Uterus (tissue), 4 donors: ENCODE results near the gene RGS14. TPM values are rescaled to one million over a fixed set of nuclear protein-coding genes. Genes with fewer than 3 reads are reported as not detected.

ENCODE experiments used
- DNase-seq, 2 donors: peaks; one replicate each; pipeline ENCODE4 v3.0.0-alpha.2; 2019 to 2020
- H3K27ac ChIP-seq, 2 donors: fragments of 200-600 bp; sonication (generic); 1 replicate in 1 of 2; 2 replicates in 1 of 2; pipeline ENCODE4 v1.5.1; 2016 to 2018
- H3K27me3 ChIP-seq, 2 donors: fragments of 200-600 bp; sonication (generic); one replicate each; pipeline ENCODE4 v1.5.1; 2018 to 2019; ENCODE audit warnings: control low read depth in 1 of 2
- H3K36me3 ChIP-seq, 2 donors: fragments of 200-600 bp; sonication (generic); one replicate each; pipeline ENCODE4 v1.5.1; 2019; ENCODE audit warnings: control low read depth in 1 of 2
- H3K4me1 ChIP-seq, 2 donors: fragments of 200-600 bp; sonication (generic); one replicate each; pipeline ENCODE4 v1.5.1; 2018 to 2019; ENCODE audit warnings: control low read depth in 1 of 2
- H3K4me3 ChIP-seq, 2 donors: fragments of 200-600 bp; sonication (generic); 1 replicate in 1 of 2; 2 replicates in 1 of 2; pipeline ENCODE4 v1.5.1; 2018 to 2019; ENCODE audit warnings: mild to moderate bottlenecking in 1 of 2
- H3K9me3 ChIP-seq, 2 donors: fragments of 200-600 bp; sonication (generic); one replicate each; pipeline ENCODE4 v1.5.1; 2019; ENCODE audit warnings: control low read depth in 1 of 2
- POLR2A ChIP-seq, 2 donors: fragments of 450-650 bp; IDR thresholded peaks; one replicate each; pipeline ENCODE4 v1.6.1; 2016; ENCODE audit warnings: antibody characterized with exemption in 2 of 2, mild to moderate bottlenecking in 1 of 2, moderate library complexity in 1 of 2
- intact Hi-C: fragments of 100-400 bp; cut with DNase I; formaldehyde crosslinking; loops from one replicate; pipeline ENCODE4 v1.15.1; 2023; ENCODE audit warnings: low total_unique reads
- total RNA-seq, 4 donors: library from RNA; depleted of rRNA in 3 of 4; stranded (reverse); fragments of >200 nt in 3 of 4; gene quantifications; one replicate each; pipeline versions ENCODE4 v1.1.0 to v1.2.4, GENCODE V29; 2014 to 2023
- TF ChIP-seq, protein P1 (sequence below), 4 experiments: fragments of 200-600 bp in 2 of 4; fragments of 450-650 bp in 2 of 4; sonication (generic) in 2 of 4; IDR thresholded peaks; one replicate each; pipeline ENCODE4 v1.5.1; 2016 to 2019; ENCODE audit warnings: antibody characterized with exemption in 4 of 4, mild to moderate bottlenecking in 2 of 4, moderate library complexity in 1 of 4
- donor health status: DM: yes; HTN: yes; CAD: no.

Gene RGS14
- total RNA-seq, 4 donors from 2014 or later: 1.5 to 25.6 (median 13.6) TPM

DNA sequence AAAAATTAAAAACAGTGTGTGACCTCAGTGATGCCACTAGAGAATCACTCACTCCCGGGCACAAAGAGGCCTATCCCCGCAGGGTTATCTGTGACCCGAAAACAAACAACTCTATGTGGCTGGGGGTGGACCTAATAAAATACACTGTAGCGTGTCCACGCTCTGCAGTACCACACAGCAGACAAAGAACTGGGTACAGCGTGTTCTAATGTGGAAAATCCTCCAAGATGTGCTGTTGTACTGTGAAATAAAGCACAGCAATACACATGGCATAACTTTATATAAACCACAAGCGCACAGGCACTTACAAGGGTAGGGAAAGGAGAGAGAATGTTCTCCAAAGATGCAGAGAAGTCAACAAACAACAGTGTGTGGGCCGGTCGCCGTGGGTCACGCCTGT is 18.4 kb downstream of the RGS14 start:
- no peaks in the 10 kb centered on the region for H3K36me3 ChIP-seq
- intact Hi-C loops: no loop called here
- TF ChIP-seq POLR2A (IDR thresholded peaks at IDR 0.05): no peak
- TF ChIP-seq, protein P1, sequence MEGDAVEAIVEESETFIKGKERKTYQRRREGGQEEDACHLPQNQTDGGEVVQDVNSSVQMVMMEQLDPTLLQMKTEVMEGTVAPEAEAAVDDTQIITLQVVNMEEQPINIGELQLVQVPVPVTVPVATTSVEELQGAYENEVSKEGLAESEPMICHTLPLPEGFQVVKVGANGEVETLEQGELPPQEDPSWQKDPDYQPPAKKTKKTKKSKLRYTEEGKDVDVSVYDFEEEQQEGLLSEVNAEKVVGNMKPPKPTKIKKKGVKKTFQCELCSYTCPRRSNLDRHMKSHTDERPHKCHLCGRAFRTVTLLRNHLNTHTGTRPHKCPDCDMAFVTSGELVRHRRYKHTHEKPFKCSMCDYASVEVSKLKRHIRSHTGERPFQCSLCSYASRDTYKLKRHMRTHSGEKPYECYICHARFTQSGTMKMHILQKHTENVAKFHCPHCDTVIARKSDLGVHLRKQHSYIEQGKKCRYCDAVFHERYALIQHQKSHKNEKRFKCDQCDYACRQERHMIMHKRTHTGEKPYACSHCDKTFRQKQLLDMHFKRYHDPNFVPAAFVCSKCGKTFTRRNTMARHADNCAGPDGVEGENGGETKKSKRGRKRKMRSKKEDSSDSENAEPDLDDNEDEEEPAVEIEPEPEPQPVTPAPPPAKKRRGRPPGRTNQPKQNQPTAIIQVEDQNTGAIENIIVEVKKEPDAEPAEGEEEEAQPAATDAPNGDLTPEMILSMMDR (IDR thresholded peaks at IDR 0.05): no peak

DNA sequence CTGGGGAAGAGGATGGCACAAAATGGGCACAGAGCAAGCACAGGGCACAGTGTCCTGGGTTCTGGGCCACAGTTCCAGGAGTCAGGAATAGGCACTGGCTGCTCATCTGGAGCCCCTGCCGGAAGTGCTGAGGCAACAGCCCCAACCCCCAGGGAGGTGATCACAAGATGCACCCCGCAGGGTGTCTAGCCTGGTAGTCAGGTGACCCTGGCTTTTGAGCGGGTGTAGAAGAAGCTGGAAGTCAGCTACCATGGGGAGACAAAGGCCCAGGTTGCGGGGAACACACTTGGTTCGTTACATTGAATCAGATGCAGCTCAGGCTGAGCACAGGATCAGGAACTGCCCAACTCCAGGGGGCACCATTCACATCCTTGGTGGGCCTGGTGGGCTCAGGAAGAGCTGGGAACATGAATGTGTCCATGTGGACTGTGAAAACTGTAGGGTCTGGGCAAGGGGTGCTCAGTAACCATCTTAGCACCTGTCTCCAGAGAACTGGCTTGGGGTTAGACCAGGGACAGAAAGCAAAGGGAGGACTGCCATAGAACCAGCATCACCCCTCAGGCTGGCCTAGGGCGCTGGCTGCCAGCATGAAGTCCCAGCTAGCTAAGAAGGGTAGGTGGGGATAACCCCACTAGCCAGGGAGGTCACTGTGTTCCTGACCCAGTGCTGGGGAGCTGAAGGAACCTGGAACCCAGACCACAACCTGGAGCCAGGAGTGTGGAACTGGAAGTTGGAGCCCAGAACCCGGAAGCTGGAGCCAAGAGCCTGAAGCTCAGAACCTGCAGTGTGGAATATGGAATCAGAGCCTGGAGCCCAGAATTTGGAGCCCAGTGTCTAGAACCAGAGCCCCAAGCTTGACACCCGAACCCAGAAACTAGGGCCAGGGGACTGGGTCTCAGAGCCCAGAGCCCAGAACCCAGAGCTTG is 20.4 kb downstream of the RGS14 start:
- H3K27me3 ChIP-seq: no peaks in the 10 kb centered on the region
- no peaks in the 10 kb centered on the region for H3K4me1 ChIP-seq
- no peaks in the 10 kb centered on the region for H3K9me3 ChIP-seq
- H3K4me3 ChIP-seq: no peak overlapping the region
- TF ChIP-seq, protein P1 (IDR thresholded peaks at IDR 0.05): no peak
- TF ChIP-seq POLR2A (IDR thresholded peaks at IDR 0.05): no peak
- H3K36me3 ChIP-seq: no peaks in the 10 kb centered on the region
- intact Hi-C loops: no loop called here
- H3K27ac ChIP-seq: no peak overlapping the region
- no peak for DNase-seq

More for the DNA sequence above, 18.4 kb downstream of the RGS14 start:
- Histone ChIP-seq H3K9me3 (no peaks in the 10 kb centered on the region), H3K4me1 (peaks cover 0 to 1% of the 10 kb centered on the region in 2 donors), H3K27ac (no peak overlapping the region), H3K27me3 (no peaks in the 10 kb centered on the region), H3K4me3 (no peak overlapping the region)
- no peak for DNase-seq

DNA sequence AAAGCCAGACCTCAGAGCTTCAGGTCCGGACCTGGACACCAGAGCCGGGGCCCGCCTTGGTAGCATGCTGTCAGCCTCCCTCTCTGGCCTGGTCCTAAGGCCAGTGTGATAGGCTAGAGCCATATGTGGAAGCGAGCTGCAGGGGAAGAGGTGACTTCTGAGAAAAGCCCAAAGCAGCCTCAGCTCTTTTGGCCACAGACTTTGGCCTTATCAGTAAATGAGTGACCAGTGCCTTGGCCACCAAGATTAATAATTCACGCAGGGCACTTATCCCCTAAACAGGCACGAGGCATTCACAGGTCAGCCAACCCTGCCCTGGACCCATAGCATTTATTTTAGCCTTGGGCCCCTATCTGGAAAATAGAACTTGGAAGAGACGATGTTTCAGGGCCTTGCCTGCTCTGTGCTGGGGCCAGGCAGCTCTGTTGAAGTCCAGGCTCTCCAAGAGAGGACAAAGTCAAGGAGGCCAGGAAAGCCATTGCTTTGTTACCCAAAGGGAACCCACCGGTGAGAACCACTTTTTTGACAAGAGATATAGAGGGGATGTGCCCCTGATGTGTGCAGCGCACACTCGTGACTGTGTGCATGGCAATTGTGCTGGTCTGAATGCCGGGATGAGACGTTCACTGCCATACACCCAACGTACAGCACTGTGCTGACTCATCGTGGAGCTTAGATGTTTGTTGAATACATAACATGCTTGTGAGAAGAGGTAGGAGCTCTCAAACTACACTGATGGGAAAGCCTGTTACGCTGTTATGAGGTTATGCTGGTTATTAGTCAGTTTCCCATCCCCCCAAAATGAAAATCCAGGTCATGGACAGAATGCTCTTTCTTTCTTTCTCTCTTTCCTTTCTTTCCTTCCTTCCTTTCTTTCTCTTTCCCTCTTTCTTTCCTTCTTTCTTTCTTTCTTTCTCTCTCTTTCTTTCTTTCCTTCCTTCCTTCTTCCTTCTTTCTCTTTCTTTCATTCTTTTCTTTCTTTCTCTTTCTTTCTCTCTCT is 21.5 kb downstream of the RGS14 start:
- no peak overlapping the region for H3K27ac ChIP-seq
- DNase-seq: no peak
- no peaks in the 10 kb centered on the region for H3K36me3 ChIP-seq
- H3K9me3 ChIP-seq: no peaks in the 10 kb centered on the region
- H3K4me1 ChIP-seq: no peaks in the 10 kb centered on the region
- intact Hi-C loops: no loop called here
- no peaks in the 10 kb centered on the region for H3K27me3 ChIP-seq
- no peak overlapping the region for H3K4me3 ChIP-seq
- TF ChIP-seq, protein P1 (IDR thresholded peaks at IDR 0.05): no peak

DNA sequence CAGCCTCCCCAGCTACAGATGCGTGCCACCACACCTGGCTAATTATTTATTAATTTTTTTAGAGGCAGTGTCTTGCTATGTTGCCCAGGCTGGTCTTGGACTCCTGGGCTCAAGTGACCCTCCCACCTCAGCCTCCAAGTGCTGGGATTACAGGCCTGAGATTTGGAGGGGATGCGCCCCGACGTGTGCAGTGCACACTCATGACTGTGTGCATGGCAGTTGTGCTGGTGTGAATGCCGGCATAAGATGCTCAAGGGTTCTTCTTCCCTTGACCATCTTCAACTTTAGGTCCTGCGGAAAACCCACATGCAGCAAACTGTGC is 23.0 kb downstream of the RGS14 start:
- Histone ChIP-seq H3K36me3 (no peaks in the 10 kb centered on the region), H3K4me3 (no peak overlapping the region), H3K9me3 (no peaks in the 10 kb centered on the region), H3K27ac (no peak overlapping the region), H3K4me1 (no peaks in the 10 kb centered on the region), H3K27me3 (no peaks in the 10 kb centered on the region)
- no peak for DNase-seq
- TF ChIP-seq POLR2A (IDR thresholded peaks at IDR 0.05): no peak
- TF ChIP-seq, protein P1 (IDR thresholded peaks at IDR 0.05): no peak
- intact Hi-C loops: no loop called here
